C4-2B (cell line): ENCODE data around the gene MARS1.

Source experiments
- H3K27ac ChIP-seq: fragments of 450-650 bp; 2 replicates; pipeline ENCODE4 v1.5.1; 2017
- CTCF ChIP-seq: fragments of 450-650 bp; conservative IDR thresholded peaks from 2 replicates; pipeline ENCODE4 v1.5.1; 2017; ENCODE audit warnings: mild to moderate bottlenecking
- ZFX ChIP-seq: fragments of 450-650 bp; IDR thresholded peaks from 2 replicates; pipeline ENCODE4 v1.6.1; 2017

The MARS1 gene

DNA sequence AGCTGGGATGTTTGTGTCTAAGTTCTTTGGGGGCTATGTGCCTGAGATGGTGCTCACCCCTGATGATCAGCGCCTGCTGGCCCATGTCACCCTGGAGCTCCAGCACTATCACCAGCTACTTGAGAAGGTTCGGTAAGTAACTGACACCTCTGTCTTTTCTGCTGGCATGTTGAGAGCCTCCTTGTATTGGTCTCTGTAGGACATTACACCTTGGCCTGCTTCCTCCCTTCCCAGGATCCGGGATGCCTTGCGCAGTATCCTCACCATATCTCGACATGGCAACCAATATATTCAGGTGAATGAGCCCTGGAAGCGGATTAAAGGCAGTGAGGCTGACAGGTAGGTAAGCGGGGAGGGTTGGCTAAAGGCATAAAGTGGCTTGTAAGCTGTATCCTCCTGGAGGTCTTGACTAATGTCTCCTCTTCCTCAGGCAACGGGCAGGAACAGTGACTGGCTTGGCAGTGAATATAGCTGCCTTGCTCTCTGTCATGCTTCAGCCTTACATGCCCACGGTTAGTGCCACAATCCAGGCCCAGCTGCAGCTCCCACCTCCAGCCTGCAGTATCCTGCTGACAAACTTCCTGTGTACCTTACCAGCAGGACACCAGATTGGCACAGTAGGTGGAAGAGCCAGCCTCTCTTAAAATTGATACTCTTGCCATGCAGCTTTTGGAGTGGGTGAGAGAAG is 27.0 kb downstream of the MARS1 start:
- H3K27ac ChIP-seq = peak overlapping the region; percentile 74
- TF ChIP-seq CTCF (no peak), ZFX (no peak)

- TF ChIP-seq ZFX = no peak
- TF ChIP-seq CTCF = no peak
- peak overlapping the region; percentile 74 for H3K27ac ChIP-seq
Observed at GRCh38 chr12:57515408-57515933, 27.6 kb downstream of the MARS1 start.

- no peak for TF ChIP-seq ZFX
- TF ChIP-seq CTCF = no peak
- peak overlapping the region; percentile 38; the same call in 1 of the 2 replicates for H3K27ac ChIP-seq
Observed at GRCh38 chr12:57515934-57516541, 28.2 kb downstream of the MARS1 start.

DNA sequence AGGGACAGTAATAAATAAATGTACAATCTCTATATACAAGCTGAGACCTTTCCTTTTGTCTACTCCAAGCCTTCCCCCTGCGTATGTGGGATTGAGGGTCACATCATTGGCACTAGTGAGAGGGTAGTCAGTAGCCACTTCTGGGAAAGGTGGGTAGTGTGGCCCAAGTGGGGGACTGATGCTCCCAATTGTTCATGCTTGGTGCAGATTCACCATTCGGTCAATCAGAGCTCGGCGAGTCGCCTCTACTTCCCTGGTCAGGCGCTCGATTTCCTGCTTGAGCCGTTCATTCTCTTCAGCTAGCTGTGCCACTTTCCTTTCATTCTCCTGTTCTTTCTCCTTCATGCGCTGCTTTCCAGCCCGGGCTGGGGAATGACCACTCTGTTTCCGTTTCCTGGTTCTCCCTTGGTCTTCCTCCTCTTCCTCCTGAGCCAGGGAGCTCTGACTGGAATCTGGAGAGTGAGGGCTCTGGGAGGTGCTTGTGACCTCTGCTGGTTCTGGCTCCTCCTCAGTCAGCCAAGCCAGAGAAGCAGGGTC is 28.8 kb downstream of the MARS1 start:
- TF ChIP-seq ZFX (no peak), CTCF (no peak)

GRCh38 chr12:57517187-57517586 is 29.3 kb downstream of the MARS1 start:
- peak overlapping the region; percentile 38 for H3K27ac ChIP-seq
- no peak for TF ChIP-seq ZFX
- TF ChIP-seq CTCF = no peak

More for the DNA sequence above, 28.8 kb downstream of the MARS1 start:
- peak overlapping the region; percentile 38 for H3K27ac ChIP-seq

- peak overlapping the region; percentile 35 for H3K27ac ChIP-seq
Observed at GRCh38 chr12:57517718-57518117, 29.9 kb downstream of the MARS1 start.

GRCh38 chr12:57518176-57518919 is 30.5 kb downstream of the MARS1 start:
- TF ChIP-seq CTCF = no peak
- TF ChIP-seq ZFX = no peak

More at GRCh38 chr12:57518176-57518919, 30.5 kb downstream of the MARS1 start:
- peak overlapping the region; percentile 88 for H3K27ac ChIP-seq
